GM12878 (cell line): ENCODE measurements around the gene SPEG. TPM values are rescaled to one million over a fixed set of nuclear protein-coding genes. Genes with fewer than 3 reads are reported as not detected.

Experiments used
- ATAC-seq: fragments of 200-7000 bp; cut with Tn5 transposase; 3 replicates; pipeline ENCODE4 v1.9.1; 2020; ENCODE audit warnings: mild to moderate bottlenecking, moderate library complexity
- BruUV-seq: library from RNA; stranded (reverse); fragments of 400-500 nt; replicated peaks from 2 replicates; lab custom pipeline; 2021; lab: Mats Ljungman, UMichigan
- CTCF ChIA-PET: fragments of 300-600 bp; sonication (Branson Sonifier 250); formaldehyde crosslinking; extraction: SDS; loops from one replicate; lab custom pipeline; 2021; ENCODE audit warnings: inconsistent platforms; lab: Yijun Ruan, JAX
- POLR2A ChIA-PET: fragments of 350-600 bp; formaldehyde crosslinking; extraction: SDS; loops from one replicate; lab custom pipeline; 2021; ENCODE audit warnings: inconsistent platforms; lab: Charles Lee
- RAD21 ChIA-PET: fragments of 300-600 bp; sonication (Branson Sonifier 250); formaldehyde crosslinking; loops from one replicate; lab custom pipeline; 2023; ENCODE audit warnings: antibody characterized with exemption; ENCODE audit not compliant: unreplicated experiment; lab: Charles Lee
- SMC1A ChIA-PET: fragments of 300-600 bp; sonication (Branson Sonifier 250); formaldehyde crosslinking; loops from one replicate; lab custom pipeline; 2023; ENCODE audit not compliant: unreplicated experiment, uncharacterized antibody; lab: Charles Lee
- DNase-seq: peaks from one replicate; pipeline ENCODE4 v3.0.0-alpha.2; 2011; ENCODE audit warnings: low read depth, low spot score
- FAIRE-seq: peaks from 3 replicates; lab custom pipeline; 2011; peaks lifted over from hg19 to GRCh38; lab: Jason Lieb, UNC
- H2AFZ ChIP-seq: 2 replicates; pipeline ENCODE4 v1.6.0; 2011; ENCODE audit warnings: low read depth, low read length, control low read depth; ENCODE audit not compliant: control insufficient read depth
- H3K27ac ChIP-seq: 2 replicates; pipeline ENCODE4 v1.5.1; 2011; ENCODE audit warnings: control low read depth; ENCODE audit not compliant: control insufficient read depth, insufficient read depth
- H3K27me3 ChIP-seq, 2 experiments: replicated peaks in 1 of 2; 2 replicates each; pipeline versions ENCODE4 v1.6.0 to v1.6.1; 2011; ENCODE audit warnings: low read length in 1 of 2; ENCODE audit not compliant: control insufficient read depth in 2 of 2, insufficient read depth in 2 of 2
- H3K36me3 ChIP-seq, 2 experiments: 2 replicates each; pipeline ENCODE4 v1.5.1; 2011; ENCODE audit warnings: low read length in 1 of 2; ENCODE audit not compliant: control insufficient read depth in 2 of 2, insufficient read depth in 2 of 2
- H3K4me1 ChIP-seq: 2 replicates; pipeline ENCODE4 v1.6.1; 2011; ENCODE audit warnings: mild to moderate bottlenecking, low read length, moderate library complexity, mixed read lengths; ENCODE audit not compliant: control insufficient read depth, insufficient read depth
- H3K4me2 ChIP-seq: 2 replicates; pipeline ENCODE4 v1.6.0; 2011; ENCODE audit warnings: control low read depth; ENCODE audit not compliant: control insufficient read depth, insufficient read depth
- H3K4me3 ChIP-seq: fragments of 200-600 bp; sonication (generic); 2 replicates; pipeline ENCODE4 v1.5.1; 2016
- H3K79me2 ChIP-seq: 2 replicates; pipeline ENCODE4 v1.6.0; 2011; ENCODE audit warnings: low read length; ENCODE audit not compliant: control insufficient read depth, insufficient read depth
- H3K9ac ChIP-seq: 2 replicates; pipeline ENCODE4 v1.8.0; 2011; ENCODE audit warnings: low read length, control low read depth, mixed read lengths; ENCODE audit not compliant: control insufficient read depth, insufficient read depth
- H3K9me3 ChIP-seq: replicated peaks from 3 replicates; pipeline ENCODE4 v1.5.1; 2011; ENCODE audit warnings: mild to moderate bottlenecking, low read length; ENCODE audit not compliant: control insufficient read depth, insufficient read depth
- H4K20me1 ChIP-seq: 2 replicates; pipeline ENCODE4 v1.6.0; 2011; ENCODE audit not compliant: control insufficient read depth, insufficient read depth
- CUX1 ChIP-seq: IDR thresholded peaks from 2 replicates; pipeline ENCODE4 v1.6.1; 2012; ENCODE audit warnings: improper control_type of control experiment, low read depth, low read length; ENCODE audit not compliant: insufficient replicate concordance
- GABPA ChIP-seq: IDR thresholded peaks from 2 replicates; pipeline ENCODE4 v1.6.1; 2014; ENCODE audit warnings: antibody characterized with exemption, low read depth, mild to moderate bottlenecking, inconsistent platforms
- MEF2A ChIP-seq: IDR thresholded peaks from 2 replicates; pipeline ENCODE4 v1.6.1; 2011; ENCODE audit warnings: low read depth, mild to moderate bottlenecking, low read length, moderate library complexity; ENCODE audit not compliant: insufficient read depth
- NBN ChIP-seq: fragments of 450-650 bp; IDR thresholded peaks from 2 replicates; pipeline ENCODE4 v1.6.1; 2016
- RFX5 ChIP-seq: IDR thresholded peaks from 2 replicates; pipeline ENCODE4 v1.6.1; 2011; ENCODE audit warnings: low read depth, low read length, improper control_type of control experiment
- TARDBP ChIP-seq: IDR thresholded peaks from 2 replicates; pipeline ENCODE4 v1.6.1; 2016; ENCODE audit warnings: borderline replicate concordance
- USF2 ChIP-seq: IDR thresholded peaks from 2 replicates; pipeline ENCODE4 v1.6.1; 2011; ENCODE audit warnings: low read depth, low read length, improper control_type of control experiment, borderline replicate concordance
- ZBTB4 ChIP-seq: fragments of 450-650 bp; formaldehyde crosslinking; IDR thresholded peaks from 2 replicates; pipeline ENCODE4 v1.4.0; 2022; ENCODE audit warnings: mild to moderate bottlenecking, moderate library complexity
- WGBS: methylation state at CpG from one replicate; pipeline ENCODE4 v1.1.6; 2016; ENCODE audit warnings: low lambda C conversion rate; ENCODE audit not compliant: insufficient replicate concordance, insufficient coverage; ENCODE audit errors: missing lambda C conversion rate; 5-methylcytosine and 5-hydroxymethylcytosine counted together
- in situ Hi-C: fragments of 300-500 bp; cut with MboI; formaldehyde crosslinking; loops from 9 replicates; pipeline ENCODE4 v1.14.3; 2018; ENCODE audit warnings: mixed read lengths
- intact Hi-C: fragments of 100-400 bp; cut with micrococcal nuclease; formaldehyde crosslinking; loops from one replicate; pipeline ENCODE4 v1.14.2; 2022; ENCODE audit not compliant: unreplicated experiment
- polyA plus RNA-seq, 11 experiments: library from polyadenylated mRNA; depleted of rRNA in 4 of 11; unstranded in 6 of 11; stranded (reverse) in 5 of 11; fragments of >200 nt; fragmentation: Nextera tagmentation in 4 of 11; fragmentation: Illumina TruSeq in 1 of 11; extraction: Ambion mirVana in 4 of 11; extraction: Trizol in 1 of 11; gene quantifications; 1 replicate in 1 of 11; 2 replicates in 10 of 11; pipeline versions ENCODE4 v1.2.1 to v1.2.3, GENCODE V29; 2011 to 2016; ENCODE audit warnings: inconsistent platforms in 2 of 11, missing spikeins in 2 of 11, low read depth in 1 of 11
- total RNA-seq, 4 experiments: library from RNA; depleted of rRNA in 3 of 4; stranded (reverse); fragments of >200 nt in 3 of 4; fragmentation: Illumina TruSeq in 1 of 4; extraction: Trizol in 1 of 4; gene quantifications; 2 replicates each; pipeline versions ENCODE4 v1.2.1 to v1.2.3, GENCODE V29; 2013 to 2021

Gene SPEG
- total and polyA plus RNA-seq, 10 of the 15 experiments (the other 5 are each of a cell fraction or from before 2014, with no cell fraction given): 0.03 to 0.28 TPM; not detected in 8

DNA sequence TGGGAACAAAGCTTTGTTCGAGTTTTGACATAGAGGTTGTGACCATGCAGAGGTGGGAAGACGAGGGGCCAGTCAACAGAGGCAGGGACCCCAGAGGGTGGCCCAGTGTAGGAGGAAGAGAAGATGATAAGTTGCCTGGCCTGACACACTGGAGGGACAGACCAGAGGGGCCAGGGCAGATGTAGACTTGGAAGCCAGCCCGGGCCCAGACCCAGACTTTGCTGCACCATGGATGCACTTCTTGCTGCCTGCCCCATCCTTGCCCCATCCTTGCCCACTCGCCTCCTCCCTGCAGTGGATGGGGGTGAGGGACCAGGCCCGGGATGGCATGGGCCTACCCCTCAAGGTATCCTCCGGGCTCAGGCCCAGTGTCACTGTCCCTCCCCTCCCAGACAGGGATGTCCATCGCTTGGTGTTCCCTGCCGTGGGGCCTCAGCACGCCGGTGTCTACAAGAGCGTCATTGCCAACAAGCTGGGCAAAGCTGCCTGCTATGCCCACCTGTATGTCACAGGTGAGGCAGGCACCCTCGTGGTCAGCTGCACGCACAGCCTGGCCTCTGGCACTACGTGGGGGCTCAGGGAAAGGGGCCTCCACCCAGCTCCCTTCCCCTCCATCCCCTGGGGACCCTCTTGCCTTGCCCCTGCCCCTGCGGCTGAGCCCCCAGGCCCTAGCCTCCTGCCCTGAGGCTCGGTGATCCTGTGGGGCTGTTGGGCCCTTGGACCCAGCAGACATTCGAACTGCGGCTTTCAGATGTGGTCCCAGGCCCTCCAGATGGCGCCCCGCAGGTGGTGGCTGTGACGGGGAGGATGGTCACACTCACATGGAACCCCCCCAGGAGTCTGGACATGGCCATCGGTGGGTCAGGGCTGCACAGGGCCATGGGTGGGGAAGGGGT is 37.1 kb downstream of the SPEG start:
- no peaks in the 10 kb centered on the region; a peak in 1 of 4 replicates for H3K27me3 ChIP-seq
- H3K79me2 ChIP-seq: no peaks in the 10 kb centered on the region
- ChIA-PET POLR2A (no interaction called here), RAD21 (no interaction called here), CTCF (interaction anchor here (0.9 to 2.2 kb wide), 4 partner anchors 12 to 58 kb away, joined by 3 to 11 read pairs (median 5); no protein-coding TSS in a partner anchor), SMC1A (interaction anchor here (0.9 kb wide), 1 partner anchor 171 kb away, joined by 3 read pairs; no protein-coding TSS in a partner anchor)
- 23% methylated on average over 19 of the region's 22 CpGs for WGBS
- ATAC-seq (no peak), DNase-seq (no peak), FAIRE-seq (no peak)
- intact Hi-C loops (loop anchor here (10.0 kb wide), 1 partner anchor 163 kb away; no protein-coding TSS in a partner anchor), in situ Hi-C loops (no loop called here)
- no peak overlapping the region for H2AFZ ChIP-seq
- H3K4me3 ChIP-seq: no peak overlapping the region
- H4K20me1 ChIP-seq: no peaks in the 10 kb centered on the region
- BruUV-seq: no TSS peak
- no peak overlapping the region for H3K27ac ChIP-seq
- H3K36me3 ChIP-seq: no peaks in the 10 kb centered on the region
- H3K9ac ChIP-seq: no peak overlapping the region
- H3K4me1 ChIP-seq: no peaks in the 10 kb centered on the region
- no peak overlapping the region for H3K4me2 ChIP-seq
- no peaks in the 10 kb centered on the region for H3K9me3 ChIP-seq
- TF ChIP-seq GABPA: no peak
- no peak for TF ChIP-seq ZBTB4 (CRISPR knock-in tag)
- no peak for TF ChIP-seq NBN
- TF ChIP-seq MEF2A: no peak
- TF ChIP-seq CUX1: no peak
- TF ChIP-seq USF2: no peak
- TF ChIP-seq RFX5: no peak
- no peak for TF ChIP-seq TARDBP
